SK-N-SH (cell line): ENCODE data around the gene FAM83F. TPM values are rescaled to one million over a fixed set of nuclear protein-coding genes. Genes with fewer than 3 reads are reported as not detected.

Experiments
- CTCF ChIA-PET: fragments of 300-600, 350-600 bp; formaldehyde crosslinking; extraction: SDS; loops from one replicate; lab custom pipeline; 2021; lab: Yijun Ruan, JAX
- POLR2A ChIA-PET: fragments of 350-600 bp; sonication (Branson Sonifier 250); formaldehyde crosslinking; extraction: SDS; loops from one replicate; lab custom pipeline; 2020; ENCODE audit warnings: antibody characterized with exemption, inconsistent platforms; lab: Yijun Ruan, JAX
- DNase-seq: peaks from one replicate; pipeline ENCODE4 v3.0.0; 2012
- H2AFZ ChIP-seq: fragments of 200-600 bp; sonication (generic); 2 replicates; pipeline ENCODE4 v1.8.1; 2016; ENCODE audit warnings: antibody characterized with exemption, mild to moderate bottlenecking, low read depth
- H3F3A ChIP-seq: fragments of 200-600 bp; sonication (generic); replicated peaks from 2 replicates; pipeline ENCODE3; 2016; ENCODE audit warnings: antibody characterized with exemption, mild to moderate bottlenecking; ENCODE audit not compliant: insufficient read depth
- H3K27ac ChIP-seq, 2 experiments: fragments of 200-500 bp in 1 of 2; fragments of 200-600 bp in 1 of 2; sonication (Bioruptor generic) in 1 of 2; sonication (generic), shearing (Covaris generic) in 1 of 2; 2 replicates each; pipeline versions ENCODE4 v1.5.1 to v1.6.1; 2014 to 2016; ENCODE audit warnings: low read depth in 2 of 2, inconsistent platforms in 1 of 2, low read length in 1 of 2, mild to moderate bottlenecking in 1 of 2, mixed read lengths in 1 of 2
- H3K27me3 ChIP-seq: fragments of 200-600 bp; sonication (generic), shearing (Covaris generic); 2 replicates; pipeline ENCODE4 v1.6.1; 2016; ENCODE audit warnings: mixed run types; ENCODE audit not compliant: insufficient read depth
- H3K36me3 ChIP-seq, 2 experiments: fragments of 200-500 bp in 1 of 2; fragments of 200-600 bp in 1 of 2; sonication (Bioruptor generic) in 1 of 2; sonication (generic) in 1 of 2; replicated peaks in 1 of 2; 2 replicates each; pipeline versions ENCODE3 to v1.5.1; 2014 to 2016; ENCODE audit warnings: low read length in 1 of 2, mild to moderate bottlenecking in 1 of 2; ENCODE audit not compliant: insufficient read depth in 2 of 2, control insufficient read depth in 1 of 2
- H3K4me1 ChIP-seq, 2 experiments: fragments of 200-500 bp in 1 of 2; fragments of 200-600 bp in 1 of 2; sonication (Bioruptor generic) in 1 of 2; sonication (generic), shearing (Covaris generic) in 1 of 2; 2 replicates each; pipeline versions ENCODE4 v1.5.1 to v1.6.1; 2014 to 2016; ENCODE audit warnings: low read depth in 1 of 2, low read length in 1 of 2, mixed run types in 1 of 2; ENCODE audit not compliant: insufficient read depth in 2 of 2, control insufficient read depth in 1 of 2
- H3K4me2 ChIP-seq: fragments of 200-600 bp; sonication (generic), shearing (Covaris generic); 2 replicates; pipeline ENCODE4 v1.6.1; 2017; ENCODE audit warnings: mixed run types
- H3K4me3 ChIP-seq, 2 experiments: fragments of 200-500 bp in 1 of 2; fragments of 200-600 bp in 1 of 2; sonication (Bioruptor generic) in 1 of 2; sonication (generic), shearing (Covaris generic) in 1 of 2; 2 replicates each; pipeline versions ENCODE4 v1.5.1 to v1.8.1; 2014 to 2016; ENCODE audit warnings: low read depth in 2 of 2, inconsistent platforms in 1 of 2, low read length in 1 of 2, mild to moderate bottlenecking in 1 of 2, mixed read lengths in 1 of 2, moderate library complexity in 1 of 2
- H3K79me2 ChIP-seq: fragments of 200-600 bp; sonication (generic); 2 replicates; pipeline ENCODE4 v1.8.1; 2017; ENCODE audit warnings: mild to moderate bottlenecking; ENCODE audit not compliant: insufficient read depth
- H3K9ac ChIP-seq: fragments of 200-600 bp; sonication (generic); 2 replicates; pipeline ENCODE4 v1.6.1; 2017; ENCODE audit warnings: mixed run types
- H3K9me2 ChIP-seq: fragments of 200-600 bp; sonication (generic); 2 replicates; pipeline ENCODE4 v1.6.1; 2017; ENCODE audit warnings: mixed run types
- H3K9me3 ChIP-seq: fragments of 200-600 bp; sonication (generic); 2 replicates; pipeline ENCODE4 v1.6.1; 2017; ENCODE audit warnings: mixed run types, mild to moderate bottlenecking, moderate library complexity
- H4K20me1 ChIP-seq: fragments of 200-600 bp; sonication (generic); 2 replicates; pipeline ENCODE4 v1.6.1; 2017; ENCODE audit warnings: mild to moderate bottlenecking, mixed run types; ENCODE audit not compliant: insufficient read depth
- CHD2 ChIP-seq: fragments of 150-350 bp; IDR thresholded peaks from 2 replicates; pipeline ENCODE4 v1.6.1; 2018; ENCODE audit warnings: low read length; ENCODE audit not compliant: partially characterized antibody
- ELF1 ChIP-seq: IDR thresholded peaks from 2 replicates; pipeline ENCODE4 v1.4.0; 2012
- EP300 ChIP-seq, 2 experiments: IDR thresholded peaks; 2 replicates each; pipeline versions ENCODE4 v1.4.0 to v1.6.1; 2012; ENCODE audit warnings: borderline replicate concordance in 1 of 2, low read depth in 1 of 2, low read length in 1 of 2
- FOSL2 ChIP-seq: IDR thresholded peaks from 2 replicates; pipeline ENCODE4 v1.4.0; 2012; ENCODE audit warnings: low read depth, mild to moderate bottlenecking, moderate library complexity, borderline replicate concordance
- GABPA ChIP-seq: IDR thresholded peaks from 2 replicates; pipeline ENCODE4 v1.4.0; 2012; ENCODE audit warnings: low read depth, mild to moderate bottlenecking
- MEF2A ChIP-seq: IDR thresholded peaks from 2 replicates; pipeline ENCODE4 v1.4.0; 2012; ENCODE audit warnings: low read depth, borderline replicate concordance
- NFIC ChIP-seq: IDR thresholded peaks from 2 replicates; pipeline ENCODE4 v1.4.0; 2012; ENCODE audit warnings: borderline replicate concordance
- RAD21 ChIP-seq: IDR thresholded peaks from 2 replicates; pipeline ENCODE4 v1.6.1; 2012; ENCODE audit warnings: mild to moderate bottlenecking, low read length
- SIN3A ChIP-seq: IDR thresholded peaks from 2 replicates; pipeline ENCODE4 v1.6.1; 2012; ENCODE audit warnings: low read depth, mild to moderate bottlenecking, low read length, moderate library complexity, borderline replicate concordance
- TCF12 ChIP-seq: IDR thresholded peaks from 2 replicates; pipeline ENCODE4 v1.4.0; 2012
- TEAD4 ChIP-seq: IDR thresholded peaks from 2 replicates; pipeline ENCODE4 v1.4.0; 2012; ENCODE audit warnings: mild to moderate bottlenecking, borderline replicate concordance; ENCODE audit not compliant: insufficient read depth
- USF1 ChIP-seq: IDR thresholded peaks from 2 replicates; pipeline ENCODE4 v1.4.0; 2012; ENCODE audit warnings: low read depth, borderline replicate concordance
- YY1 ChIP-seq: IDR thresholded peaks from 2 replicates; pipeline ENCODE4 v1.4.0; 2012; ENCODE audit warnings: low read depth, mild to moderate bottlenecking
- ZBTB33 ChIP-seq: IDR thresholded peaks from 2 replicates; pipeline ENCODE4 v1.4.0; 2012; ENCODE audit warnings: low read depth, borderline replicate concordance
- WGBS: methylation state at CpG from one replicate; pipeline ENCODE4 v1.1.6; 2017; ENCODE audit warnings: low lambda C conversion rate; 5-methylcytosine and 5-hydroxymethylcytosine counted together
- polyA plus RNA-seq, 3 experiments: library from polyadenylated mRNA; depleted of rRNA; stranded (reverse); fragments of >200 nt; gene quantifications; 2 replicates each; pipeline ENCODE4 v1.2.3, GENCODE V29; 2012
- TF ChIP-seq, protein P1 (sequence below): IDR thresholded peaks from 2 replicates; pipeline ENCODE4; 2012
- TF ChIP-seq, protein P2 (sequence below): fragments of 150-350 bp; IDR thresholded peaks from 2 replicates; pipeline ENCODE4 v1.6.1; 2017; ENCODE audit warnings: antibody characterized with exemption, low read length, low read depth, borderline replicate concordance
- TF ChIP-seq, protein P3 (sequence below): fragments of 150-350 bp; IDR thresholded peaks from 2 replicates; pipeline ENCODE4 v1.6.1; 2016; ENCODE audit warnings: mild to moderate bottlenecking, low read depth, low read length
- TF ChIP-seq, protein P4 (sequence below): IDR thresholded peaks from 2 replicates; pipeline ENCODE4 v1.6.1; 2012; ENCODE audit warnings: mild to moderate bottlenecking, low read depth, low read length, moderate library complexity

The FAM83F gene
- polyA plus RNA-seq, 1 of the 3 experiments (the other 2 are of a cell fraction) = not detected

- TF ChIP-seq YY1 = no peak
- TF ChIP-seq, protein P1, sequence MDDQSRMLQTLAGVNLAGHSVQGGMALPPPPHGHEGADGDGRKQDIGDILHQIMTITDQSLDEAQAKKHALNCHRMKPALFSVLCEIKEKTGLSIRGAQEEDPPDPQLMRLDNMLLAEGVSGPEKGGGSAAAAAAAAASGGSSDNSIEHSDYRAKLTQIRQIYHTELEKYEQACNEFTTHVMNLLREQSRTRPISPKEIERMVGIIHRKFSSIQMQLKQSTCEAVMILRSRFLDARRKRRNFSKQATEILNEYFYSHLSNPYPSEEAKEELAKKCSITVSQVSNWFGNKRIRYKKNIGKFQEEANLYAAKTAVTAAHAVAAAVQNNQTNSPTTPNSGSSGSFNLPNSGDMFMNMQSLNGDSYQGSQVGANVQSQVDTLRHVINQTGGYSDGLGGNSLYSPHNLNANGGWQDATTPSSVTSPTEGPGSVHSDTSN = no peak
- no peak for TF ChIP-seq RAD21
- no peak for TF ChIP-seq USF1
- no peak for TF ChIP-seq ZBTB33
- no peak for TF ChIP-seq TEAD4
- TF ChIP-seq SIN3A = no peak
- TF ChIP-seq FOSL2 = no peak
These were observed 50.4 kb downstream of the FAM83F start (continued) for GRCh38 chr22:40044870-40045834.

DNA sequence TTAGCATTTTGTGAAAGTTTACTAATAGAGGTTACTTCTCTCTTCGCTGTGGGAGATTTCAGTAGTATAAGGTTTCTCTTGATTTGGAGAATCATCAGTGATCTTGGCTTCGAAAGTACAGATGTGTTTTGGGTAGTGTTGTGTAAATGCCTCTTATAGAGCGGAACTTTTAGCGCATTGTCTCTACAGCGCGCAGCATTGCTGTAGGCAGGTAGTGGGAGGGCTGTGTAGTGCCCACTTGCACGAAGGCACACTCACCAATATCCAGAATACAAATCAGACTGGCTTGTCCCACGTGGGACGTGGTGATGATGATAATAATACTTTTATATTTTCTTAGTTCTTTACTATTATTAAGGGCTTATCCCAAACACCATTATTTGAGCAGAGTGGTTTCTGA, 51.4 kb downstream of the FAM83F start:
- Histone ChIP-seq H3K9ac (no peak overlapping the region), H3K36me3 (no peaks in the 10 kb centered on the region), H3K9me3 (no peaks in the 10 kb centered on the region), H3K27ac (no peak overlapping the region), H3K4me3 (peak overlapping the region in 1 of 2 experiments; percentile 72; a peak in 2 of 4 replicates), H3K79me2 (peaks cover 3% of the 10 kb centered on the region; the same call in 1 of the 2 replicates), H3K4me1 (peaks cover 4 to 6% of the 10 kb centered on the region in 2 experiments; a peak in 2 of 4 replicates), H3K9me2 (no peaks in the 10 kb centered on the region), H2AFZ (0 out of 2 replicates have a peak overlapping the region, but pooled peaks have one; percentile 46), H3K27me3 (no peaks in the 10 kb centered on the region), H3F3A (no peaks in the 10 kb centered on the region), H3K4me2 (peak overlapping the region; percentile 79; the same call in 1 of the 2 replicates), H4K20me1 (no peaks in the 10 kb centered on the region)
- 79% methylated on average over 9 of the region's 9 CpGs for WGBS
- TF ChIP-seq YY1 = no peak
- no peak for TF ChIP-seq TCF12
- TF ChIP-seq, protein P2, sequence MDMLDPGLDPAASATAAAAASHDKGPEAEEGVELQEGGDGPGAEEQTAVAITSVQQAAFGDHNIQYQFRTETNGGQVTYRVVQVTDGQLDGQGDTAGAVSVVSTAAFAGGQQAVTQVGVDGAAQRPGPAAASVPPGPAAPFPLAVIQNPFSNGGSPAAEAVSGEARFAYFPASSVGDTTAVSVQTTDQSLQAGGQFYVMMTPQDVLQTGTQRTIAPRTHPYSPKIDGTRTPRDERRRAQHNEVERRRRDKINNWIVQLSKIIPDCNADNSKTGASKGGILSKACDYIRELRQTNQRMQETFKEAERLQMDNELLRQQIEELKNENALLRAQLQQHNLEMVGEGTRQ = no peak
- TF ChIP-seq EP300 (IDR thresholded peaks at IDR 0.05; ENCODE audit: borderline replicate concordance in 1 of 2, low read depth in 1 of 2, low read length in 1 of 2) = no peak
- TF ChIP-seq, protein P3, sequence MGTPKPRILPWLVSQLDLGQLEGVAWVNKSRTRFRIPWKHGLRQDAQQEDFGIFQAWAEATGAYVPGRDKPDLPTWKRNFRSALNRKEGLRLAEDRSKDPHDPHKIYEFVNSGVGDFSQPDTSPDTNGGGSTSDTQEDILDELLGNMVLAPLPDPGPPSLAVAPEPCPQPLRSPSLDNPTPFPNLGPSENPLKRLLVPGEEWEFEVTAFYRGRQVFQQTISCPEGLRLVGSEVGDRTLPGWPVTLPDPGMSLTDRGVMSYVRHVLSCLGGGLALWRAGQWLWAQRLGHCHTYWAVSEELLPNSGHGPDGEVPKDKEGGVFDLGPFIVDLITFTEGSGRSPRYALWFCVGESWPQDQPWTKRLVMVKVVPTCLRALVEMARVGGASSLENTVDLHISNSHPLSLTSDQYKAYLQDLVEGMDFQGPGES = no peak
- TF ChIP-seq CHD2 = no peak
- TF ChIP-seq, protein P1 = no peak
- TF ChIP-seq, protein P4, sequence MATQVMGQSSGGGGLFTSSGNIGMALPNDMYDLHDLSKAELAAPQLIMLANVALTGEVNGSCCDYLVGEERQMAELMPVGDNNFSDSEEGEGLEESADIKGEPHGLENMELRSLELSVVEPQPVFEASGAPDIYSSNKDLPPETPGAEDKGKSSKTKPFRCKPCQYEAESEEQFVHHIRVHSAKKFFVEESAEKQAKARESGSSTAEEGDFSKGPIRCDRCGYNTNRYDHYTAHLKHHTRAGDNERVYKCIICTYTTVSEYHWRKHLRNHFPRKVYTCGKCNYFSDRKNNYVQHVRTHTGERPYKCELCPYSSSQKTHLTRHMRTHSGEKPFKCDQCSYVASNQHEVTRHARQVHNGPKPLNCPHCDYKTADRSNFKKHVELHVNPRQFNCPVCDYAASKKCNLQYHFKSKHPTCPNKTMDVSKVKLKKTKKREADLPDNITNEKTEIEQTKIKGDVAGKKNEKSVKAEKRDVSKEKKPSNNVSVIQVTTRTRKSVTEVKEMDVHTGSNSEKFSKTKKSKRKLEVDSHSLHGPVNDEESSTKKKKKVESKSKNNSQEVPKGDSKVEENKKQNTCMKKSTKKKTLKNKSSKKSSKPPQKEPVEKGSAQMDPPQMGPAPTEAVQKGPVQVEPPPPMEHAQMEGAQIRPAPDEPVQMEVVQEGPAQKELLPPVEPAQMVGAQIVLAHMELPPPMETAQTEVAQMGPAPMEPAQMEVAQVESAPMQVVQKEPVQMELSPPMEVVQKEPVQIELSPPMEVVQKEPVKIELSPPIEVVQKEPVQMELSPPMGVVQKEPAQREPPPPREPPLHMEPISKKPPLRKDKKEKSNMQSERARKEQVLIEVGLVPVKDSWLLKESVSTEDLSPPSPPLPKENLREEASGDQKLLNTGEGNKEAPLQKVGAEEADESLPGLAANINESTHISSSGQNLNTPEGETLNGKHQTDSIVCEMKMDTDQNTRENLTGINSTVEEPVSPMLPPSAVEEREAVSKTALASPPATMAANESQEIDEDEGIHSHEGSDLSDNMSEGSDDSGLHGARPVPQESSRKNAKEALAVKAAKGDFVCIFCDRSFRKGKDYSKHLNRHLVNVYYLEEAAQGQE = no peak
- no peak for TF ChIP-seq GABPA
- no peak for TF ChIP-seq NFIC
- no peak for TF ChIP-seq MEF2A
- TF ChIP-seq ELF1 = no peak
- no peak for TF ChIP-seq RAD21
- ChIA-PET CTCF (interaction anchor here (1.3 kb wide), 1 partner anchor 25 kb away, joined by 3 read pairs; no protein-coding TSS in a partner anchor), POLR2A (no interaction called here)
- no peak for DNase-seq
